Measurements from ENCODE around the gene POFUT1.

POFUT1 gene

GRCh38 chr20:32179934-32180333 is 27.7 kb upstream of the POFUT1 start:
- no peak overlapping the region for H3K4me3 ChIP-seq (ENCODE audit: low read depth, low read length)

GRCh38 chr20:32181606-32182005 is 26.1 kb upstream of the POFUT1 start:
- no peak overlapping the region for H3K4me3 ChIP-seq (ENCODE audit: low read depth, low read length)
- no peak for TF ChIP-seq CTCF (IDR thresholded peaks at IDR 0.05; ENCODE audit: borderline replicate concordance, insufficient read depth, low read depth, low read length)

More at GRCh38 chr20:32179934-32180333, 27.7 kb upstream of the POFUT1 start:
- no peak for TF ChIP-seq CTCF (IDR thresholded peaks at IDR 0.05; ENCODE audit: borderline replicate concordance, insufficient read depth, low read depth, low read length)

- H3K4me3 ChIP-seq (ENCODE audit: low read depth, low read length), result no peak overlapping the region
- no peak for TF ChIP-seq CTCF (IDR thresholded peaks at IDR 0.05; ENCODE audit: borderline replicate concordance, insufficient read depth, low read depth, low read length)
Observed at GRCh38 chr20:32183947-32184635, 23.6 kb upstream of the POFUT1 start.

GRCh38 chr20:32184961-32185603 is 22.6 kb upstream of the POFUT1 start:
- no peak overlapping the region for H3K4me3 ChIP-seq (ENCODE audit: low read depth, low read length)
- TF ChIP-seq CTCF (IDR thresholded peaks at IDR 0.05; ENCODE audit: borderline replicate concordance, insufficient read depth, low read depth, low read length), result no peak

GRCh38 chr20:32186506-32186905 is 21.2 kb upstream of the POFUT1 start:
- no peak for TF ChIP-seq CTCF (IDR thresholded peaks at IDR 0.05; ENCODE audit: borderline replicate concordance, insufficient read depth, low read depth, low read length)
- H3K4me3 ChIP-seq (ENCODE audit: low read depth, low read length), result no peak overlapping the region

DNA sequence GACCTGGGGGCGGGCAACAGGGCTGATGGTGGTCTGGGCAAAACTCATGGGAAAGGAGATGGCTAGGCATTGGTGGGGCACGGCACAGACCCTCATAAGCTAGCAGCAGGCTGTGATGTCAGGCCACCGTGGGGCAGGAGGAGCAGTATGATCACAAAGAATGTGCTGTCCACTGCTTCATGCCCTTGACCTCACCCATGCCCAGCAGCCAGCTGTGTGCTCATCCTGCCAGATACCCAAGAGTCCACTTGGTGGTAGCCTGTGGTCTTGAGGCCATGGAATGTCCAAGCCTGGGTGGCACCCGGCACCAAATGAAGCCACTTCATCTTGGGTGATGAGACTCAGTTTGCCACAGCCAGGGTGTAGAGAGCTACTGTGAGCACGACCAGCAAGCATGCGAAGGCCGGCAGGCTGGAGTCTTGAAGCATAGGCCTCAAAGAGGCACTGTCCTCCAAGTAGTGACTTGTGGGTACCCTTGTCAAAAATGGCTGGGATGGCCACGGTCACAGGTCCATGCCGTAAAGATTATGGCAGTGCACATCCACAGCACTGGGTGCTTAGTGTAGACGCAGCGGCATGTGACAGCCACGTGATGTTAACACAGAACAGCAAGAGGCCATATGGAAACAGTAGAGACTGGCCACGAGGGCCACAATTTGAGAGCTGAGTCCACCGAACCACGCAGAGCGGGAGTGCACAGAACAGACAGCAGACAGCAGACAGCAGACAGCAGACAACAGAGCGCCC is 19.1 kb upstream of the POFUT1 start:
- no peak for TF ChIP-seq CTCF (IDR thresholded peaks at IDR 0.05; ENCODE audit: borderline replicate concordance, insufficient read depth, low read depth, low read length)

More for the DNA sequence above, 19.1 kb upstream of the POFUT1 start:
- H3K4me3 ChIP-seq (ENCODE audit: low read depth, low read length), result no peak overlapping the region

Data from GM12875 (cell line).